ENCODE results near the gene FATE1. TPM values are rescaled to one million over a fixed set of nuclear protein-coding genes. Genes with fewer than 3 reads are reported as not detected.
"Not testable (repeated sequence)": the region's sequence is repeated elsewhere in the genome, so short reads cannot be mapped to it uniquely, and the experiment has no call there.

The FATE1 gene
- not detected in 2 replicates for total RNA-seq (2014; rRNA removed; shearing (Covaris generic); ENCODE audit: low replicate concordance)

DNA sequence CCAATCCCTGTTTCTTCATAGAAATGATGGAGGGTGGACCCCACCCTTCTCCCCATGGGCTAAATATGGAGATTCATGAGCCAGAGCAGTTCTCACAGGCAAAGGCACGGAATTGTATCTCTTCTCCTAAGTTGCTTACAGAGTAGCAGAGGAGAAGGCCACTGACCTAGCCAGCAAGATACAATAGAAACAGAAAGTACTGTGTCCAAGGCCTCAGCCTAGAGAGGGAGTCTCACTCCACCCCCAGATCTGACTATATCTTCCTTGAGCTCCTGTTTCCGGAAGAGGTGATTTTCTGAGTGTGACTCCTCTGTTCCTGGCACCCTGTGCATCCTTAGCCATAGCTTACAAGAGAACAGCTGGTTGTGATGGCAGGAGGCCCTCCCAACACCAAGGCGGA lies at the start of gene FATE1:
Gene FATE1, plus strand, starts transcription at position 284 of the 400 bp plus-strand sequence. Its CDS starts 85 bp downstream, at position 369.
- DNase-seq, result peak; percentile 34

GRCh38 chrX:151675121-151675746 lies 40.6 kb upstream of the FATE1 start:
- Histone ChIP-seq H3K27me3 (no peaks in the 10 kb centered on the region), H3K9me3 (no peaks in the 10 kb centered on the region)
- DNase-seq, result no peak

More for the DNA sequence above, at the start of gene FATE1:
- H3K36me3 ChIP-seq, result no peaks in the 10 kb centered on the region
- no peak within 1 kb of the TSS for H3K4me3 ChIP-seq
- no peaks in the 10 kb centered on the region for H3K9me3 ChIP-seq
- H3K27me3 ChIP-seq, result no peaks in the 10 kb centered on the region

GRCh38 chrX:151676196-151676595 lies 39.6 kb upstream of the FATE1 start:
- DNase-seq, result peak; percentile 58
- Histone ChIP-seq H3K27me3 (no peaks in the 10 kb centered on the region), H3K9me3 (no peaks in the 10 kb centered on the region), H3K36me3 (no peaks in the 10 kb centered on the region), H3K4me3 (no peak overlapping the region)

More at GRCh38 chrX:151675121-151675746, 40.6 kb upstream of the FATE1 start:
- H3K4me3 ChIP-seq, result no peak overlapping the region
- H3K36me3 ChIP-seq, result no peaks in the 10 kb centered on the region

GRCh38 chrX:151679798-151680402 lies 35.9 kb upstream of the FATE1 start:
- Histone ChIP-seq H3K36me3 (no peaks in the 10 kb centered on the region), H3K4me3 (no peak overlapping the region), H3K27me3 (no peaks in the 10 kb centered on the region), H3K9me3 (no peaks in the 10 kb centered on the region)
- no peak for DNase-seq

GRCh38 chrX:151680805-151681204 lies 35.0 kb upstream of the FATE1 start:
- Histone ChIP-seq H3K9me3 (no peaks in the 10 kb centered on the region), H3K36me3 (no peaks in the 10 kb centered on the region), H3K4me3 (no peak overlapping the region), H3K27me3 (no peaks in the 10 kb centered on the region)
- DNase-seq, result peak; percentile 17

DNA sequence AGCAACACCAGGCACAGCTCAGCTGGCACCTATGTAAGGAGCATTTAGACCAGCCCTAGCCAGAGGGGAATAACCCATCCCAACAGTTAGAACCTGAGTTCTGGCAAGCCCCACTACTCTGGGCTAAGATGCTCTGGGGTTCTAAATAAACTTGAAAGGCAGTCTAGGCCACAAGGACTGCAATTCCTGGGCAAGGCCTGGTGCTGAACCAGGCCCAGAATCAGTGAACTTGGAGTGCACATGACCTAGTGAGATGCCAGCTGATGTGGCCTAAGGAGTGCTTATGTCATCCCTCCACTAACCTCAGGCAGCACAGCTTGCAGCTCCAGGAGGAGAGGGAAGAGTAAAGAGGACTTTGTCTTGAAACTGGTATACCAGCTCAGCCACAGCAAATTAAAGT lies 28.2 kb upstream of the FATE1 start:
- DNase-seq, result no peak

GRCh38 chrX:151688695-151689094 lies 27.1 kb upstream of the FATE1 start:
- Histone ChIP-seq H3K27me3 (no peaks in the 10 kb centered on the region), H3K4me3 (no peak overlapping the region), H3K9me3 (no peaks in the 10 kb centered on the region), H3K36me3 (no peaks in the 10 kb centered on the region)
- no peak for DNase-seq

More for the DNA sequence above, 28.2 kb upstream of the FATE1 start:
- no peak overlapping the region for H3K4me3 ChIP-seq
- H3K27me3 ChIP-seq, result no peaks in the 10 kb centered on the region
- H3K36me3 ChIP-seq, result no peaks in the 10 kb centered on the region
- no peaks in the 10 kb centered on the region for H3K9me3 ChIP-seq

DNA sequence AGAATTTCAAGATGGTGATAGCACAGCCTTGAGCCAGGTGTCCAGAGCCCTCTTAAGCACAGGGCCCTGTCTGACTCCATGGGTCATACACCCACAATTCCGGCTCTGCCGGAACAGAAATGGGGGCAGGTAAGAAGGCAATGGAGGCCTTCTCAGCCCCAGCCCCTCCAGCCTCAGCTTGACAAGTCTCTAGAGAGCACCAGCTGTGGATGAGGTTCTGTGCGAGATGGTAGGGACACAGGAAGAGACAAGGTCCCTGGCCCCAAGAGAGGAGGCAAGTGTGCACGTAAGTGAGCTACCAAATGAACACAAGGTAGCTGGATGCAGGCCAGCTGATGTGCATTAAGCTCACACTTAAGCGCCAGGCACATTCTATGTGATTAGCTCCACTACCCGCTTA lies 23.0 kb upstream of the FATE1 start:
- H3K9me3 ChIP-seq, result no peaks in the 10 kb centered on the region
- no peak for DNase-seq

GRCh38 chrX:151694121-151694520 lies 21.7 kb upstream of the FATE1 start:
- Histone ChIP-seq H3K9me3 (no peaks in the 10 kb centered on the region), H3K4me3 (no peak overlapping the region), H3K27me3 (no peaks in the 10 kb centered on the region), H3K36me3 (no peaks in the 10 kb centered on the region)
- DNase-seq, result no peak

More for the DNA sequence above, 23.0 kb upstream of the FATE1 start:
- Histone ChIP-seq H3K36me3 (no peaks in the 10 kb centered on the region), H3K27me3 (no peaks in the 10 kb centered on the region), H3K4me3 (no peak overlapping the region)

- no peak for DNase-seq
- H3K4me3 ChIP-seq, result no peak within 1 kb of the TSS
- no peaks in the 10 kb centered on the region for H3K27me3 ChIP-seq
- no peaks in the 10 kb centered on the region for H3K9me3 ChIP-seq
- no peaks in the 10 kb centered on the region for H3K36me3 ChIP-seq
Measured at GRCh38 chrX:151694661-151695582, 20.9 kb upstream of the FATE1 start, which contains the start of gene PRRG3. Gene PRRG3, plus strand, starts transcription at chrX:151695458. Its CDS starts 3,357 bp downstream, at chrX:151698815.

GRCh38 chrX:151695583-151696340 lies 20.1 kb upstream of the FATE1 start:
- Histone ChIP-seq H3K4me3 (no peak overlapping the region), H3K9me3 (no peaks in the 10 kb centered on the region), H3K27me3 (no peaks in the 10 kb centered on the region), H3K36me3 (no peaks in the 10 kb centered on the region)
- DNase-seq, result no peak

- H3K36me3 ChIP-seq, H3K4me3 ChIP-seq, H3K9me3 ChIP-seq, H3K27me3 ChIP-seq, DNase-seq: not testable (repeated sequence)
Measured at GRCh38 chrX:151697082-151697481, 18.8 kb upstream of the FATE1 start.

GRCh38 chrX:151697522-151697921 lies 18.3 kb upstream of the FATE1 start:
- Histone ChIP-seq H3K36me3 (no peaks in the 10 kb centered on the region), H3K9me3 (no peaks in the 10 kb centered on the region), H3K27me3 (no peaks in the 10 kb centered on the region), H3K4me3 (no peak overlapping the region)
- peak; percentile 85 for DNase-seq

DNA sequence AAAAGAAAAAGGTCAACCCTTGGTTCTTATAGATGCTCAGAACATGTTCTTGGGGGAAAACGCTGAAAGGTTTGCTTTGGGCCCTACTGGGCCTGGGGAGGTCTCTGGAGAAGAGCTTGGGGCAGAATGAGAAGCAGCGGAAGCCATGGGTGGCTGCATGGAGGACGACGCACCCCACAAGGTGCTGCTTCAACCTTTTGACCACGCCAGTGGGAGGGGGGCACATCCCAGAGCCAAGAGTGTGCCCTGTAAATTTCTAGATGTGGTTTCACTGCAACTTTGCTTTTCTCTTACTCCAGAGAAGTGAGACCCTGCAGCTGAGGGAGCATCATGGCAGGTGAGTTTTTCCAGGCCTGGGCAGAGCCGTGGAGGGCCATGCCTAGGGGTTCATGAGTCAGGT lies 17.4 kb upstream of the FATE1 start:
- Histone ChIP-seq H3K27me3 (no peaks in the 10 kb centered on the region), H3K36me3 (no peaks in the 10 kb centered on the region), H3K4me3 (no peak overlapping the region), H3K9me3 (no peaks in the 10 kb centered on the region)
- no peak for DNase-seq

DNA sequence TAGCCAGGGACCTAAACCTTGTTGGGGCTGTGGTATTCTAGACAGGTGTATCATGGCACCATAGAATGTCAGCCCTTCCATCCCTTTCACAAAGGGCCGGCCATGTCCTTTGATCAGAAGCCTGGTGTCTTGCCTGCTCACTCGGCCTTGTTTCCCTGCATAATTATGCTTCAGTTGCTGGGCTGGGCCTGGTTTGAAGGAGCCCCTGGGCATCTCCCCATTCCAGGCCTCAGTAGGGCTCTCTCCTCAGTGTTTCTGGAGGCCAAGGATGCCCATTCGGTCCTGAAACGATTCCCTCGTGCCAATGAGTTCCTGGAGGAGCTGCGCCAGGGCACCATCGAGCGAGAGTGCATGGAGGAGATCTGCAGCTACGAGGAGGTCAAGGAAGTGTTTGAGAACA lies 16.1 kb upstream of the FATE1 start:
- Histone ChIP-seq H3K4me3 (no peak overlapping the region), H3K9me3 (no peaks in the 10 kb centered on the region), H3K27me3 (no peaks in the 10 kb centered on the region), H3K36me3 (no peaks in the 10 kb centered on the region)
- no peak for DNase-seq

GRCh38 chrX:151700581-151700980 lies 15.3 kb upstream of the FATE1 start:
- no peak for DNase-seq
- no peaks in the 10 kb centered on the region for H3K27me3 ChIP-seq

More at GRCh38 chrX:151700581-151700980, 15.3 kb upstream of the FATE1 start:
- Histone ChIP-seq H3K9me3 (no peaks in the 10 kb centered on the region), H3K36me3 (no peaks in the 10 kb centered on the region), H3K4me3 (no peak overlapping the region)
